ENCODE results near the gene CCL11.
"Not testable (repeated sequence)": the region's sequence is repeated elsewhere in the genome, so short reads cannot be mapped to it uniquely, and the experiment has no call there.

The CCL11 gene

DNA sequence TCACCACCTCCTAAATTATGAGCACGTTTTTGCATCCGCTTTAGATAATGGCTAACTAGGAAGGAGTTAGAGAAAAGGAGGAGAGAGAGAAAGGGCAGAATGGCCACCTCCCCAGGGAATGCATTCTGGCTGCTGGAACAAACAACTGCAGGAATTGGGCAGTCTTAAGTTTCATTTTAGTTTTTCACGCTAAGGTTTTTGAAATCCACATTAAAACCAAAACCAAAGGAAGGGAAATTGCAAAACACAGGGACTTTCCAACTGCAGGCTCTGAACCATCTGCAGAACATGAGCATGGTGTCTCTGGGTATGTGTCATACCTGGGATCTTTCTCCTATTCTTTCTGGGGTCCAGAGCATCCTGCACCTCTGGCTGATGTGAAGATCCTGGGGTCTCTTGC, 21.6 kb downstream of the CCL11 start:
- no peak for DNase-seq (ENCODE audit: low read depth)

DNA sequence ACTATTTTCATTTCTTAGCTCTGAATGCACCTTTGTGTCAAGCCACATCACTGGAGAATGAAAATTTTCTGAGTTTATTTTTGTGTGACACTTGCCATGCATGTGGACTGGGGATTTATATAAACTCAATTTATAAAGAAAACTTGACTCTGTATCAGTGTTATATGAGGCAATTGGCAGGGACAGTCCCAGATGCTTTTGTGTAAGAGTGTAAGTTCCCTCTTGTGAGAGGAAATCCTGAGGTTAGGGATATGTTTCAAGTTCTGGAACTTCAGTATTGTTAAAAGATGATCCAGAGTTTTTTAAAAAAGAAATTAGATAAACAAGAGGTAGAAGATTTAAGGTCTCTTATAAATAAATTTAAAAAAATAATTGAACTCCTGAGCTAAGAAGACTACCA, 22.8 kb downstream of the CCL11 start:
- DNase-seq (ENCODE audit: low read depth), result no peak

DNA sequence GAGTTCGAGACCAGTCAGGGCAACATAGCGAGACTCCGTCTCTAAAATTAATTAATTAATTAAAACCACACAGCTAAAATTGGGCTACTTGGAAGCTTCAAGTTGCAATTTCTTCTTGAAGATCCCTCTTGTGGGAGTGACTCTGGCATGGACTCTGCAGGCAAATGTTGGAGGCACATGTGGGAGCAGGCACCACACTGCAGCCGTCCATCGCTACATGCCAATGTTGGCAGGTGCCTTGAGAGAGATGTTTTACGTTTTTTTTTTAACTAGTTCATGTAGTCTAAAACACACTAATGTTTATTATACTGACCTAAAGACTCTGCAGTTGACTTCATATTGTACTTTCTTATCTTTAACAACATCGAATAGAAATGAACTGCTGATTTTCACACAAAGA, 25.7 kb downstream of the CCL11 start:
- DNase-seq (ENCODE audit: low read depth), result no peak

DNA sequence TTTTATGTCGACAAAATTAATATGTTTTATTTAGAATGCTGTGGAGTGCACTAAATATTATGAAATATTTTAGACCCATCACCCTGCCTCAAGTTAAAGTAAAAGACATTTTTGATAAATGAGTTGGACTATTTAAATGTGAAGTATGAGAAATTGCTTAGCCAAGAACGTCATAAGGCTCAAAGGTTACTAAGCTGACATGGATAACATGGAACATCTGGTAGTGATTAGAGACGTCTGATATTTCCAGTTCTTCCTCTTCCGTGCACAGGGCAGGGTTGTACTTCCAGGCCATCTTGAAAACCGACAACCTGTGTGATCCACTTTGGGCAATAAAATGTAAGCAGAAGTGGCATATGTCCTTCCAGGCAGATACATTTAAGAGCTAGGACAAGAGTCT, 26.5 kb downstream of the CCL11 start:
- no peak for DNase-seq (ENCODE audit: low read depth)

DNA sequence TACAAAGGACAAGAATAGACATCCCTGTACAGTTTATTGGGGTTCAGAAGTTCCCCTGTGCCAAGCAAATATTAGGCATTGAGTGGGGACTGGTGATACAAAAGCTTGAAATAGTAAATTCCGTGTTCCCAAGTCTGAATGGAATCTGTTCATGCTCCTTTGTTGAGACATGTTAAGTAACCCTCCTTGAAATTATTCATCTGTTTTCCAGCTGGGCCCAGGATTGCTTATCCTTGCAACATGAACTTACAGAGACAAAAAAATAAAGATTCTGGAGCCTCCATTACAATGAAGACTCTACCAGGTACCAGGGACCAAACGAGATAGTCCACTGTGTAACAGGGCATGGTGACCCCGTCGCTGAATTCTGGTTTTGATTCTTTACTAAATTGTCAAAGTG, 27.6 kb downstream of the CCL11 start:
- no peak for DNase-seq (ENCODE audit: low read depth)

DNA sequence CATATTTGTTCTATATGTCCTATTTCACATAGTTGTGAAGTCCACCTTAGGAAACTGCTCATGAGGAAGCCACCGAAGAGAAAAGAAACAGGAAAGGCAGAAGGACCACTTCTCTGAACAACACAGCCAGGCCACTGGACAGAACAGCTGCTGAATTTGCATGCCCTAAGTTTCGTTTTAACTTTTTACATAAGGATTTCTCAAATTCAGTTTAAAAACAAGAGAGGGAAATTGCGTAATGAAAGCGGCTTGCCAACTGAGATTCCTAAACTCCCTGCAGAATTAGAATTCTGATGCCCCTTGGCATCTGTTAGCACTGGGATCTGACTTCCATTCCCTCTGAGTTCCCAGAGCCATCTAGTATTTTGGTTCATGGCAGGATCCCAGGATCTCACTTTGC, 28.7 kb downstream of the CCL11 start:
- DNase-seq (ENCODE audit: low read depth), result no peak

DNA sequence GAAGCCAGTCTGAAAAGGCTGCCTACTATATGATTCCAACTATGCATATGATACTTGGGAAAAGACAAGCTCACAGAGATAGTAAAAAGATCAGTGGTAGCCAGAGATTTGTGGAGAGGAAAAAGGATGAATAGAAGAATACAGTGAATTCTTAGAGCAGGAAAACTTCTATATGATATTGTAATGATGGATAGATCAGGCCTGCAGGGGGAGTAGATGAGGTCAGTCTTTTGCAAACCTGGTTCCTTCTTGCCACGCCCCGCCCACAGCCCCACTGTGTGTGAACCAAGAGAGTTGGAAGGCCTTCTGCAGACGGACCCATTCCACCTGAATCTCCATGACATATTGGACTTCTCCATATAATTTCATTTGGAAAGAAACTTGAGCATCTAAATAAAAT, 32.9 kb downstream of the CCL11 start:
- DNase-seq (ENCODE audit: low read depth), result no peak

DNA sequence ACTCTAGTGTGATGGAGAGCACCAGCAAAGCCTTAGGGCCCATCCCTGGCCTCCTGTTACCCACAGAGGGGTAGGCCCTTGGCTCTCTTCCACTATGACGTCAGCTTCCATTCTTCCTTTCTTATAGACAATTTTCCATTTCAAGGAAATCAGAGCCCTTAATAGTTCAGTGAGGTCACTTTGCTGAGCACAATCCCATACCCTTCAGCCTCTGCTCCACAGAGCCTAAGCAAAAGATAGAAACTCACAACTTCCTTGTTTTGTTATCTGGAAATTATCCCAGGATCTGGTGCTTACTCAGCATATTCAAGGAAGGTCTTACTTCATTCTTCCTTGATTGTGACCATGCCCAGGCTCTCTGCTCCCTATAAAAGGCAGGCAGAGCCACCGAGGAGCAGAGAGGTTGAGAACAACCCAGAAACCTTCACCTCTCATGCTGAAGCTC, 33.5 kb downstream of the CCL11 start, which contains the start of gene CCL8:
CCL8 (plus strand) TSS at position 397 of the 445 bp plus-strand sequence. CDS start 67 bp downstream, outside the sequence.
- no peak for DNase-seq (ENCODE audit: low read depth)

DNA sequence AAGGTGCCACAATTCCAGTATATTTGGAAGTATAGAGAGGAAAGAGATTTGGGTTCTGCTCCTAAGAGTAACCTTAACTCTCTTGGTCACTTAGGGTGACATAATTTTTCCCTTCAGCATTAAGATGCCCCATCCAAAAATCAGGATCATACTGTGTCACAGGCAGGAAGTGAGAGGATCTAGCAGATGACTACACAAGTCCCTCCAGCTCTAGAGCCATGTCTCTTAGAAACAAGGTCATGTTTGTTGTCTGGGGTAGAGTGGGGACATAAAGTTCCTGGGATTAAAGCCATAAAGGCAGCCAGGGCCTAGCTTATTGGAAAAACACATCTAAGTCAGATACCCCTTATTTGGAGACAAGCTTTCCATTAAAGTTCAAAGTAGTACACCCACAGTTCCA, 36.4 kb downstream of the CCL11 start:
- no peak for DNase-seq (ENCODE audit: low read depth)

DNA sequence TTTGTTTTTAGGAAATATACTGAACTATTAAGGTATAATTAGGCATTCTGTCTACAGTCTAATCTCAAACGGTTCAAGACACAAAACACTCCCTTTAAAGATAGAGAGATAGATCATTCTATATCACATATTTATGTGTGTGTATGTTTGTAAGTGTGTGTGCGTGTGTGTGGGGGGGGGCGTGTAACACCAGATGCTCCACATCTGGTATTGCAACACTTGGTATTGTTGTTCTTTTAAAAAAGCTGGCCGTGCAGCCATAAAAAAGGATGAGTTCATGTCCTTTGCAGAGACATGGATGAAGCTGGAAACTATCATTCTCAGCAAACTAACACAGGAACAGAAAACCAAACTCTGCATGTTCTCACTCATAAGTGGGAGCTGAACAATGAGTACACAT, 42.0 kb downstream of the CCL11 start:
- not testable (repeated sequence) for DNase-seq (ENCODE audit: low read depth)

DNA sequence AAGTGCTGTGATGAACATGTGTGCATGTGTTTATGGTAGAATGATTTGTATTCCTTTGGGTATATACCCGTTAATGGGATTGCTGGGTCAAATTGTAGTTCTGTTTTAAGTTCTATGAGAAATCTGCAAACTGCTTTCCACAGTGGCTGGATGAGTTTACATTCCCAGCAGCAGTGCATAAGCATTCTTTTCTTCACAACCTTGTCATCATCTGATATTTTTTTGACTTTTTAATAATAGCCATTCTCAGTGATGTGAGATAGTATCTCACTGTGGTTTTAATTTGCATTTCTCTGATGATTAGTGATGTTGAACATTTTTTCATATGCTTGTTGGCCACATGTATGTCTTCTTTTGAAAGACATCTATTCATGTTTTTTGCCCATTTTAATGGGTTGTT, 52.2 kb downstream of the CCL11 start:
- no peak for DNase-seq (ENCODE audit: low read depth)

All from activated gamma-delta T cell treated with anti-CD3 and anti-CD28 coated beads, Interleukin-2, amount 50 U/mL, for 16 hours (primary cell).